Right lobe of liver (tissue), 6 donors: ENCODE results near the gene EMILIN2. TPM values are rescaled to one million over a fixed set of nuclear protein-coding genes. Genes with fewer than 3 reads are reported as not detected.

Source experiments
- ATAC-seq, 4 donors: fragments of 200-7000 bp; cut with Tn5 transposase; one replicate each; pipeline ENCODE4 v1.9.1; 2020; ENCODE audit warnings: mild to moderate bottlenecking in 4 of 4, moderate library complexity in 4 of 4
- DNase-seq, 3 donors: peaks; one replicate each; pipeline ENCODE4 v3.0.0-alpha.2; 2020
- H3K27ac ChIP-seq, 3 donors: fragments of 200-600 bp; one replicate each; pipeline ENCODE4 v1.8.0; 2022
- H3K27me3 ChIP-seq, 2 donors: fragments of 200-600 bp; one replicate each; pipeline ENCODE4 v1.8.0; 2022
- H3K36me3 ChIP-seq, 4 donors: fragments of 200-600 bp; sonication (generic) in 1 of 4; one replicate each; pipeline versions ENCODE4 v1.5.1 to v1.8.0; 2017 to 2022; ENCODE audit warnings: control low read depth in 1 of 4
- H3K4me1 ChIP-seq, 4 donors: fragments of 200-600 bp; sonication (generic) in 1 of 4; one replicate each; pipeline versions ENCODE4 v1.5.1 to v1.8.0; 2017 to 2022; ENCODE audit warnings: control low read depth in 1 of 4
- H3K4me3 ChIP-seq, 3 donors: fragments of 200-600 bp; one replicate each; pipeline ENCODE4 v1.8.0; 2022
- H3K9me3 ChIP-seq, 4 donors: fragments of 200-600 bp; sonication (generic) in 1 of 4; one replicate each; pipeline versions ENCODE4 v1.5.1 to v1.8.0; 2017 to 2022; ENCODE audit warnings: control low read depth in 1 of 4
- POLR2A ChIP-seq: fragments of 450-650 bp; IDR thresholded peaks from one replicate; pipeline ENCODE4 v1.6.1; 2017; ENCODE audit warnings: antibody characterized with exemption, mild to moderate bottlenecking
- WGBS: methylation state at CpG from one replicate; pipeline ENCODE4 v1.1.6; 2018; ENCODE audit warnings: low coverage, low lambda C conversion rate; ENCODE audit not compliant: insufficient coverage; ENCODE audit errors: missing lambda C conversion rate; 5-methylcytosine and 5-hydroxymethylcytosine counted together
- intact Hi-C, 2 donors: fragments of 100-400 bp; cut with DNase I; formaldehyde crosslinking; loops; one replicate each; pipeline versions ENCODE4 v1.11.2 to v1.14.1; 2022
- total RNA-seq, 6 experiments: library from RNA; depleted of rRNA in 2 of 6; stranded (reverse); fragments of >200 nt in 2 of 6; fragmentation: NEBNext Ultra II Directional in 3 of 6; extraction: Animal tissue kit (Norgen Biotek cat#: 25700) in 3 of 6; gene quantifications; one replicate each; pipeline versions ENCODE4 v1.1.0 to v1.2.4, GENCODE V29; 2016 to 2023
- TF ChIP-seq, protein P1 (sequence below), 4 donors: fragments of 200-600 bp in 3 of 4; fragments of 450-650 bp in 1 of 4; IDR thresholded peaks; one replicate each; pipeline versions ENCODE4 v1.5.1 to v1.8.0; 2016 to 2022; ENCODE audit warnings: antibody characterized with exemption in 4 of 4, mild to moderate bottlenecking in 2 of 4
- donor health status: DM: no; HTN: yes; CAD: no.
- donor health status: DM: no; HTN: no; CAD: no.
- donor health status: DM: no; HTN: no; CAD: no.
- donor health status: DM: no; HTN: yes; CAD: no.
- donor health status: DM: no; HTN: yes; CAD: no.

The EMILIN2 gene
- total RNA-seq, 6 experiments from 2014 or later: 0.99 to 4.4 (median 2.3) TPM

DNA sequence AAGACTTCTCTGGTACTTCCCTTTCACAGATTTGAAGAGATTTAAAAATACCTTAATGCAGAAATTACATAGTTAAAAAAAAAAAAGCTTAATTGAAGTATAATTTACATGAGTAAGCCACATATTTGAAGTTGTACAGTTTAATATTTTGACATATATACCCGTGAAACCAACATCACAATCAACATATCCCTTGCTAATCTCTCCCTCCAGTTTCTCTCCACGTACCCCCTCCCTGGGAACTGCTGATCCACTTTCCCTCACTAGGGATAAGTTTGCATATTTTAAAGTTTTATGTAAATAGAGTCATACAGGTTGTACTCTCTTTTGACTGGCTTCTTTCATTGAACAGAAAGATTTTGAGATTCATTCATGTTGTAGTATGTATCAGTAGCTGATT is 22.4 kb downstream of the EMILIN2 start:
- Histone ChIP-seq H3K4me1 (no peaks in the 10 kb centered on the region), H3K27ac (no peak overlapping the region), H3K9me3 (no peaks in the 10 kb centered on the region), H3K36me3 (no peaks in the 10 kb centered on the region), H3K4me3 (no peak overlapping the region), H3K27me3 (no peaks in the 10 kb centered on the region)
- no peak for TF ChIP-seq POLR2A
- TF ChIP-seq, protein P1, sequence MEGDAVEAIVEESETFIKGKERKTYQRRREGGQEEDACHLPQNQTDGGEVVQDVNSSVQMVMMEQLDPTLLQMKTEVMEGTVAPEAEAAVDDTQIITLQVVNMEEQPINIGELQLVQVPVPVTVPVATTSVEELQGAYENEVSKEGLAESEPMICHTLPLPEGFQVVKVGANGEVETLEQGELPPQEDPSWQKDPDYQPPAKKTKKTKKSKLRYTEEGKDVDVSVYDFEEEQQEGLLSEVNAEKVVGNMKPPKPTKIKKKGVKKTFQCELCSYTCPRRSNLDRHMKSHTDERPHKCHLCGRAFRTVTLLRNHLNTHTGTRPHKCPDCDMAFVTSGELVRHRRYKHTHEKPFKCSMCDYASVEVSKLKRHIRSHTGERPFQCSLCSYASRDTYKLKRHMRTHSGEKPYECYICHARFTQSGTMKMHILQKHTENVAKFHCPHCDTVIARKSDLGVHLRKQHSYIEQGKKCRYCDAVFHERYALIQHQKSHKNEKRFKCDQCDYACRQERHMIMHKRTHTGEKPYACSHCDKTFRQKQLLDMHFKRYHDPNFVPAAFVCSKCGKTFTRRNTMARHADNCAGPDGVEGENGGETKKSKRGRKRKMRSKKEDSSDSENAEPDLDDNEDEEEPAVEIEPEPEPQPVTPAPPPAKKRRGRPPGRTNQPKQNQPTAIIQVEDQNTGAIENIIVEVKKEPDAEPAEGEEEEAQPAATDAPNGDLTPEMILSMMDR (IDR thresholded peaks at IDR 0.05): no peak
- ATAC-seq (no peak), DNase-seq (no peak)
- intact Hi-C loops: no loop called here
- WGBS: 35% methylated on average over 2 of the region's 2 CpGs

DNA sequence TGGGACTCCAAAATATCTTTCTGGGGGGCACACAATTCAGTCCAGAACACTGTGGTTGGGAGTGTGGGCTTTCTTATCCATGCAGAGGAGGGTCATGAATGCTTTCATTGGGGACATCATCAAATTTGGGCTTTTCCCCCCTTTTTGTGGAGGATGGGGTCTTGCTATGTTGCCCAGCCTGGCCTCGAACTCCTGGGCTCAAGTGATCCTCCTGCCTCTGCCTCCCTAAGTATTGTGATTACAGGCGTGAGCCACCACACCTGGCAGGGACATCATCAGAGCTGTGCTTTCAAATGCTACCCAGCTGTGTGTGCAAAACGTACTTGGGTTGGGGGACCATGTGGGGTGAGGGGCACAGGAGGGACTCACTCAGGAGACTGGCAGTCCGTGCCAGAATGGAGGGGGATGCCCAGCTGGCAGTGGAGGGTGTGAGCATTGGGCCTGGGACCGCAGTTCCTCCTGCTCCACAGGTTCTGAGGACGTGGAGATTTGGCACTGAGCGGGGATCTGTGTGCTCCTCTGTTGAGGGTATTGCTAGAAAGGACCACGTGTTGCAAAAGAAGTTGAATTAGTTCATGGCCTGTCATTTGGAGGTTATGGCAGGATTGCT is 24.4 kb downstream of the EMILIN2 start:
- no peak overlapping the region for H3K27ac ChIP-seq
- DNase-seq: no peak
- 72% methylated on average over 2 of the region's 8 CpGs for WGBS
- intact Hi-C loops: no loop called here
- H3K36me3 ChIP-seq: no peaks in the 10 kb centered on the region
- TF ChIP-seq, protein P1 (IDR thresholded peaks at IDR 0.05): no peak
- no peak for TF ChIP-seq POLR2A
- H3K9me3 ChIP-seq: no peaks in the 10 kb centered on the region
- no peak for ATAC-seq
- no peaks in the 10 kb centered on the region for H3K27me3 ChIP-seq
- H3K4me1 ChIP-seq: no peaks in the 10 kb centered on the region
- no peak overlapping the region for H3K4me3 ChIP-seq

DNA sequence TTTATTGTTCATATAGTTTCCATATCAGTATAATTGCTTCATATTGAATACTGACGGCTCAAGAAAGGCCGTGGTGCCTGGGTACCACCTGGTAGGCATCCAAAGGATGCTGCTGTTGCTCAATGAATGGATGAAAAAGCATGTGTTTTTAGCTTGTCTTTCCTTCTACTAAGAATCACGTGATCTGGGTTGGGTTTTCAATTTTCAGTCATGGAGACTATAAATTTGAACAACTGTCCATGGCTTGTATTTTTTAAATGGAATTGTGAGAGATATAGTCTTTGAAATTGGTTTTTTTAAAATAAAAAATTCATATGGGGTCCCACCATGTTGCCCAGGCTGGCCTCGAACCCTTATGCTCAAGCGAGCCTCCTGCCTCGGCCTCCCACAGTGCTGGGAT is 25.3 kb downstream of the EMILIN2 start:
- WGBS: 82% methylated on average over 6 of the region's 6 CpGs
- intact Hi-C loops: no loop called here
- Histone ChIP-seq H3K9me3 (no peaks in the 10 kb centered on the region), H3K4me1 (no peaks in the 10 kb centered on the region), H3K27ac (no peak overlapping the region), H3K27me3 (no peaks in the 10 kb centered on the region), H3K4me3 (no peak overlapping the region), H3K36me3 (no peaks in the 10 kb centered on the region)
- TF ChIP-seq POLR2A: no peak
- TF ChIP-seq, protein P1 (IDR thresholded peaks at IDR 0.05): no peak
- no peak for DNase-seq
- no peak for ATAC-seq

DNA sequence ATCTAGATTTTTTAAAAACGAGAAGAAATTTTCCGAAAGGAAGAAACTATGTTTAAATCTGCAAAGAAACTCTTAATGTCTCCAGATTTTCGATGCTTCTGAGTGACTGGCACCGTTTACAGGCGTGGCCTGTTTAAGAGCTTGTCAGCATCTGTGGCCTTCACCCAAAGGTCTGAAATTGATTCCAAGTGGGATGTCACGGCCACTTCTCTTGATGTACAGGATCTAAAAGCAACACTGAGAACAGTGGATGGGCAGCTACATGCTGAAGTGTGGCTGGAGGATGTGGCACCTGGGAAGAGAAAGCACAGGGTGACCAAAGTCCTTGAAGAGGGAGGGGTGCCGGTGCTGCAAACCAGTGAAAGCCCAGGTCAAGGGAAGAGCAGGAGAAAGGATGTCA is 28.0 kb downstream of the EMILIN2 start:
- no peaks in the 10 kb centered on the region for H3K9me3 ChIP-seq
- intact Hi-C loops: no loop called here
- H3K4me1 ChIP-seq: no peaks in the 10 kb centered on the region
- 65% methylated on average over 7 of the region's 7 CpGs for WGBS
- no peak for TF ChIP-seq POLR2A
- TF ChIP-seq, protein P1 (IDR thresholded peaks at IDR 0.05): no peak
- ATAC-seq (no peak), DNase-seq (no peak)
- no peak overlapping the region for H3K4me3 ChIP-seq
- no peaks in the 10 kb centered on the region for H3K27me3 ChIP-seq
- H3K36me3 ChIP-seq: no peaks in the 10 kb centered on the region
- no peak overlapping the region for H3K27ac ChIP-seq
